Vagina (tissue), 2 donors: ENCODE results near the gene APBA1.

Experiments used
- POLR2A ChIP-seq, 2 donors: fragments of 450-650 bp; IDR thresholded peaks; one replicate each; pipeline ENCODE4 v1.6.1; 2017; ENCODE audit warnings: antibody characterized with exemption in 2 of 2, mild to moderate bottlenecking in 2 of 2, moderate library complexity in 2 of 2
- POLR2AphosphoS5 ChIP-seq, 2 donors: sonication (generic); formaldehyde crosslinking; IDR thresholded peaks; one replicate each; pipeline ENCODE4 v1.9.0; 2017; ENCODE audit warnings: antibody characterized with exemption in 2 of 2, mild to moderate bottlenecking in 2 of 2, low read depth in 1 of 2; ENCODE audit not compliant: insufficient read depth in 1 of 2
- TF ChIP-seq, protein P1 (sequence below), 3 experiments: fragments of 450-650 bp in 2 of 3; fragments of 200-600 bp in 1 of 3; sonication (generic) in 1 of 3; IDR thresholded peaks; one replicate each; pipeline ENCODE4 v1.5.1; 2017 to 2019; ENCODE audit warnings: antibody characterized with exemption in 3 of 3, mild to moderate bottlenecking in 2 of 3, moderate library complexity in 2 of 3

- TF ChIP-seq POLR2A (IDR thresholded peaks at IDR 0.05) (no peak), POLR2AphosphoS5 (IDR thresholded peaks at IDR 0.05; ENCODE audit: insufficient read depth in 1 of 2, low read depth in 1 of 2) (no peak)
- TF ChIP-seq, protein P1, sequence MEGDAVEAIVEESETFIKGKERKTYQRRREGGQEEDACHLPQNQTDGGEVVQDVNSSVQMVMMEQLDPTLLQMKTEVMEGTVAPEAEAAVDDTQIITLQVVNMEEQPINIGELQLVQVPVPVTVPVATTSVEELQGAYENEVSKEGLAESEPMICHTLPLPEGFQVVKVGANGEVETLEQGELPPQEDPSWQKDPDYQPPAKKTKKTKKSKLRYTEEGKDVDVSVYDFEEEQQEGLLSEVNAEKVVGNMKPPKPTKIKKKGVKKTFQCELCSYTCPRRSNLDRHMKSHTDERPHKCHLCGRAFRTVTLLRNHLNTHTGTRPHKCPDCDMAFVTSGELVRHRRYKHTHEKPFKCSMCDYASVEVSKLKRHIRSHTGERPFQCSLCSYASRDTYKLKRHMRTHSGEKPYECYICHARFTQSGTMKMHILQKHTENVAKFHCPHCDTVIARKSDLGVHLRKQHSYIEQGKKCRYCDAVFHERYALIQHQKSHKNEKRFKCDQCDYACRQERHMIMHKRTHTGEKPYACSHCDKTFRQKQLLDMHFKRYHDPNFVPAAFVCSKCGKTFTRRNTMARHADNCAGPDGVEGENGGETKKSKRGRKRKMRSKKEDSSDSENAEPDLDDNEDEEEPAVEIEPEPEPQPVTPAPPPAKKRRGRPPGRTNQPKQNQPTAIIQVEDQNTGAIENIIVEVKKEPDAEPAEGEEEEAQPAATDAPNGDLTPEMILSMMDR (IDR thresholded peaks at IDR 0.05): no peak
These were observed 178.0 kb downstream of the APBA1 start for GRCh38 chr9:69494208-69494607.
